Duodenal mucosa (tissue), 2 donors: Measurements from ENCODE around the gene SACM1L.

Experiments used
- H3K27ac ChIP-seq: one replicate; pipeline ENCODE4 v1.7.0; 2013; ENCODE audit warnings: low read depth, low read length
- H3K27me3 ChIP-seq, 2 donors: one replicate each; pipeline ENCODE4 v1.7.0; 2013; ENCODE audit warnings: low read length in 2 of 2, control low read depth in 1 of 2; ENCODE audit not compliant: insufficient read depth in 2 of 2, control insufficient read depth in 1 of 2
- H3K36me3 ChIP-seq, 2 donors: one replicate each; pipeline ENCODE4 v1.7.0; 2013; ENCODE audit warnings: low read length in 2 of 2, control low read depth in 1 of 2; ENCODE audit not compliant: insufficient read depth in 2 of 2, control insufficient read depth in 1 of 2
- H3K4me1 ChIP-seq, 2 donors: one replicate each; pipeline ENCODE4 v1.7.0; 2013; ENCODE audit warnings: low read length in 2 of 2, control low read depth in 1 of 2; ENCODE audit not compliant: insufficient read depth in 2 of 2, control insufficient read depth in 1 of 2
- H3K4me3 ChIP-seq, 2 donors: one replicate each; pipeline ENCODE4 v1.7.0; 2013; ENCODE audit warnings: low read length in 2 of 2, low read depth in 1 of 2
- H3K9ac ChIP-seq, 2 donors: one replicate each; pipeline ENCODE4 v1.7.0; 2013; ENCODE audit warnings: low read length in 2 of 2, low read depth in 1 of 2
- H3K9me3 ChIP-seq, 2 donors: one replicate each; pipeline ENCODE4 v1.7.0; 2013; ENCODE audit warnings: low read length in 2 of 2, control low read depth in 1 of 2; ENCODE audit not compliant: control insufficient read depth in 1 of 2

SACM1L gene

DNA sequence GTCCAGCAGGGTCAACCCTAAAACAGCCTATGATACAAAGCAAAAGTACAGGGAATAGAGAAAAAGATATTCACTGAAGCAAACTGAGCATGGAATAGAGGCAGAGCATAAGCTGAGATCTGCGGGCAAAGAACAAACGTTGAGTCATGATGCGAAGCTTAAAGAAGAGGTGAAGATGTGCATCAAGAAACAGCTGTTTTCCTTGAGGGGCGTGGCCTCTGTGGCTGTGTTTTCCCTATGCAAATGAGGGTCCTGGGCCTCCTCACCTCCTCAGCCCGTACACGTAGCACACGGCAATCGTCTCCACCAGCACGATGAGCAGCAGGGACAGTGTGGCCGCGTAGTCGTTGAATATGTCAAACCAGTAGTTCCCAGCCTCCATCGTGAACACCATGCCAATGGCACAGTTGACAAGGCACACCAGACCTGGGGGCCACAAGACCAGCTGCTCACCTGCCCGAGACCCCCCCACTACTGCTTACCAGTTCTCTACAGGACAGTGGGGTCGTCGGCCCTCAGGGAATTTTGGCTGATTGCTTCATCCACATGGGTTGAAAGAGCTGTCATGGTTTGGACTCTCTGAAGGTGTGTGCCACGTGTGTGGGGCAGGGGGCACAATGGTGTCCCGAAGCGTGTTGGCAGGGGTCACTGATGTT lies 73.6 kb downstream of the SACM1L start:
- H3K9ac ChIP-seq = no peak overlapping the region
- peaks cover 0 to 4% of the 10 kb centered on the region in 2 donors for H3K4me1 ChIP-seq
- H3K36me3 ChIP-seq = peaks cover 0 to 18% of the 10 kb centered on the region in 2 donors
- no peak overlapping the region for H3K27ac ChIP-seq
- H3K4me3 ChIP-seq = no peak overlapping the region
- H3K27me3 ChIP-seq = no peaks in the 10 kb centered on the region
- no peaks in the 10 kb centered on the region for H3K9me3 ChIP-seq

DNA sequence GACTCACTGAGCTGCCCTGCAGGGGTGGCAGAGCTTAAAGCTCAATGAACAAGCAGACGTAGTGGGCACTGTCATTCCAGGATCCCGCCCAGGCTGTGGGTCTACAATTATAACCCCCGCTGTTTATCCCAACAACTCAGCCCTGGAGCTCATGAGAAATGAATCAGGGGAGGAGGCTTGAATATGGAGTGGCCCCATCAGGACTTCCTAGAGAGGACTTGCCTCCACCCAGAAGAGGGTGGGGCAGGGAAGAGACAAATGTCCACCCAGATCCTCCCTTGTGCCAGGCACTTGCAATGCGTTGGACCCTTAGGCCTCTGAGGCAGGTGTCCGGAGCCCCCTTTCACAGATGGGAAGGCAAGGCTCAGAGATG lies 74.1 kb downstream of the SACM1L start:
- Histone ChIP-seq H3K27me3 (no peaks in the 10 kb centered on the region), H3K4me3 (no peak overlapping the region), H3K9ac (no peak overlapping the region), H3K4me1 (peaks cover 0 to 4% of the 10 kb centered on the region in 2 donors), H3K27ac (no peak overlapping the region), H3K9me3 (no peaks in the 10 kb centered on the region), H3K36me3 (peaks cover 0 to 14% of the 10 kb centered on the region in 2 donors)

DNA sequence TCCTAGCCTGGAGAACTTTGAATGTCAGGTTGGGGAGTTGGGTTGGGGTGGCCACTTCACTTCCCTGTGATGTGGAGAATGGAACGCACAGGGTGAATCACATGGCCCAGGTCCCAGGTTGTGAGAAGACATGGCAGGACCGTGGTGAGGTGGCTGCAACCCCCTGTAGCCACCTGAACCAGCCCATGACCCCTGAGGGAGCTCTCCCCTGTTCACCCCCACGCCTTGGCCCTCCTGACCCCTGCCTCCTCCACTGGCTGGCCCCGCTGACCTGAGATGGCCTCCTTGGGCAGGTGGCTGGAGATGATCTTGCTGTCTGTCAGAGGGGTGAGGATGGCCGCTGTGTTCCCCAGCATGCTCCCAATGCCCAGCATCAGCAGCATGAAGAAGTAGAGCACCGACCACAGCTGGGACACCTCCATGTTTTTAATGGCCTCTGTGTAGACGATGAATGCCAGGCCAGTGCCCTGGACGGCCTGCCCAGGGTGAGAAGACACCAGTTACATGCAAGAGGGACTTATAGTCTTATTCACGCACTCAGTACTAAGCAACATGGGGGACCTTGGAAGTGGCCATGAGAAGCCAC lies 76.2 kb downstream of the SACM1L start:
- Histone ChIP-seq H3K27me3 (no peaks in the 10 kb centered on the region), H3K36me3 (peaks cover 0 to 11% of the 10 kb centered on the region in 2 donors)

DNA sequence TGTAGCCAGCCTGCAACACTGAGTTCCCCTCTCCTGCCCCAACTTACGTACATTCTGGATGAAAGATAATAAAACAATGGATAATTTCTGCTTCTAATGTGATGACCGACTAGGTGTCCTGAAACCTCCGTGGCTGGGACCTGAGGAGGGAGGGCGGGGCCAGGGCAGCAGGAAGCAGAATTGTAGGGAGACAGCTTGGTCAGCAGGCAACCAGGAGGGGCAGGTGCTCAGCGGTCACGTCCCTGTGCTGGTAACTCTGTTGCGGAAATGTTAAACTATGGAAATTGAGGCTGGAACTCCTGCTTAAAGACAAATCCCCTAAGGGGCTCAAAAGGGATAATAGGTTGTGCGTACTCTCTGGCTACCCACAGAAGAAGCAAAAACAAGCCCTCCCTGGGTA lies 76.8 kb downstream of the SACM1L start:
- no peak overlapping the region for H3K27ac ChIP-seq
- no peak overlapping the region for H3K9ac ChIP-seq
- H3K4me3 ChIP-seq = no peak overlapping the region
- H3K9me3 ChIP-seq = no peaks in the 10 kb centered on the region
- H3K36me3 ChIP-seq = peaks cover 0 to 12% of the 10 kb centered on the region in 2 donors
- H3K27me3 ChIP-seq = no peaks in the 10 kb centered on the region
- peaks cover 0 to 4% of the 10 kb centered on the region in 2 donors for H3K4me1 ChIP-seq

More for the DNA sequence above, 76.2 kb downstream of the SACM1L start:
- Histone ChIP-seq H3K4me3 (no peak overlapping the region), H3K9me3 (no peaks in the 10 kb centered on the region), H3K4me1 (peaks cover 0 to 4% of the 10 kb centered on the region in 2 donors), H3K27ac (no peak overlapping the region), H3K9ac (no peak overlapping the region)

DNA sequence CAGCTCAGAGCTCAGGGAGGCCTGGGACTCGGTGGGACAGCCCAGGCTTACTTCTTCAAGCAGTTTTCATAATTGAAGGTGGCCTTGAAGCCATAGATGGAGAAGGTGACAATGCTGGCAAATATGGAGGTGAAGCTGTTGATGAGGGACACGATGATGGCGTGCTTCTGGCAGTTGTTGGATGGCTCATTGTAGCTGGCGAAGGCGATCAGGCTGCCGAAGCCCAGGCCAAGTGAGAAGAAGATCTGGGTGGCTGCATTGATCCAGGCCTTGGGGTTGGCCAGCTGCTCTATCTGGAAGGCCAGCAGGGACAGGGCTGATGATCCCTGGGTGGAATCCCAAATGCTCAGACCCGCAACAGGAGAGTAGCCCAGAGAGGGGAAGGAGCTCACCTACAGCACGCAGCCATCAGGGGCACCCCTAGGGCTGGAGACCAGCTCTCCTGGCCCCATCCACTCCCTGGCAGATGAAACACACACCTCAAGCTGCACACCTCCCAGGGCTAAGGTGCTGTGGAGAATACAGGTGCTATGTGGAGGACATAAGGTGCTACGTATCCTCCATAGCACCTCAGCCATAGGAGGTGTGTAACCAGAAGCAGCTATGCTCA lies 82.1 kb downstream of the SACM1L start:
- H3K27me3 ChIP-seq = no peaks in the 10 kb centered on the region
- peaks cover 0 to 8% of the 10 kb centered on the region in 2 donors for H3K36me3 ChIP-seq
- no peaks in the 10 kb centered on the region for H3K9me3 ChIP-seq
- peaks cover 41 to 42% of the 10 kb centered on the region in 2 donors for H3K4me1 ChIP-seq
- no peak overlapping the region for H3K9ac ChIP-seq
- no peak overlapping the region for H3K4me3 ChIP-seq
- no peak overlapping the region for H3K27ac ChIP-seq

DNA sequence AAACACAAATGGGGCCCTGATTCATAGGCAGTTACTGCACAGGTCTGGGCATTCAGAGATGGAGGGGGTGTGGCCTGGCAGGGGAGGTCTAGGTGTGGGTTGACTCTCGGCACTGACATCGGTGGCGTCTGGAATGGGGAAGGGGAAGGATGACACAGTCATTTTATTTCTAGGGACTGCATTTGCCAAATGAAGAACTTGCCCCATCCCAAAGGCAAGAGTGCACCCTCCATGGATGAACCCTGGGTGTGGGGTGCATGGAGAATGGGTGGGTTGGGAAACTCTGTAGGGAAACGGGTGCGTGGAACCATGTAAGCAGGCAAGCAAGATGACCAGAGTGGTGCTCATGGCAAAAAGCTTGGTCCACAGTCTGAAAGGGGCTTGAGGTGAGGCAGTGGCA lies 82.6 kb downstream of the SACM1L start:
- H3K4me3 ChIP-seq = no peak overlapping the region
- H3K36me3 ChIP-seq = peaks cover 0 to 8% of the 10 kb centered on the region in 2 donors
- no peak overlapping the region for H3K9ac ChIP-seq
- H3K4me1 ChIP-seq = peaks cover 47% of the 10 kb centered on the region in 2 donors
- H3K27ac ChIP-seq = no peak overlapping the region
- no peaks in the 10 kb centered on the region for H3K9me3 ChIP-seq
- H3K27me3 ChIP-seq = no peaks in the 10 kb centered on the region

DNA sequence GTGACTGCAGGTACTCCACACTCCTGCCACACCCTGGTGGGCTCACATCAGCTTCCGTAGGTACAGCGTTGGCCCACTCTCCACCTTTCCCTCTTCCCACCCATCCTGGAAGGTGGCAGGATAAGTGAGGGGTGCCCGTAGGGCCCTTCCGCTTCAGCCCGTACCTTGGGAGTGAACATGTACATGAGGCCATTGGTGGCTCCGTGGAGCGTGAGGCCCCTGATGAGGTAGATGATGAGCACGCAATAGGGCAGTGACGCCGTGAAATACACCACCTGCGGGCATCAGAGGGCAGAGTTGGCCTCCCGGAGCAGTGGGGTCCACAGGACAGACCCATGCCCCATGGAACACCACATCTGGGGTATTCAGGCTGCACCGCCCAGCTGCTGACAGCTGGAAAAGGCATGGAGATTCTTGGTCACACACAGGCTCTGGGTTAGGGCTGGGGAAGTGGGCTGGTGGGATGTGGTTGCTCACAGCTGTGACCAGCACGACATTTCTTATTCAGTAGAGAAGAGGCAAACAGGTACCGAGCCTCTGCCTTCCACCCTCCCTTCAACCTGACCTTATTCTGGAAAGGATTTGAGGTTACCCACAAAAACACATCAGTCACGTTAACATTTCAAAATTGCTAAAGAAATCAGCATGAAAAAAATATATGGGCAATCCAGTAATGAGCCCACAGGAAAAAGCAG lies 83.3 kb downstream of the SACM1L start:
- Histone ChIP-seq H3K4me1 (peaks cover 53 to 54% of the 10 kb centered on the region in 2 donors), H3K27ac (no peak overlapping the region), H3K4me3 (no peak overlapping the region), H3K36me3 (peaks cover 0 to 8% of the 10 kb centered on the region in 2 donors), H3K9ac (no peak overlapping the region), H3K9me3 (no peaks in the 10 kb centered on the region), H3K27me3 (no peaks in the 10 kb centered on the region)

DNA sequence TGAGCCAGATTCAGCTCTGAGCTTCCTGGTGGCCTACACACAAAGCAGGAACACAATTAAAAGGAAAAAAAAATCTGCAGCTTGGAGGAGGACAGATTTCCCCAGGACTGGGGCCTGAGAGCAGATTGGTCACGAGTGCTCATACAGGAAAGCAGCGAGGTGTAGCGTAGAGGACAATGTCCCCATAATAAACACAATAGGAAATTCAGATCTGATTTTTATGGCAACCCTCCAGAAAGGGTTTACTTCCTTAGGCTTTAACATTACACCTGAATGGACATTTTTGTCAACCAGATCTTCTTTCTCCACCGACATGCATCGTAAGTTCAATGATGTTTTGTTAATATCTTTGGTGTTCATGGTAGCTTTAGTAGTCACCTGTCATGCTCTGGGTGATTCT lies 83.9 kb downstream of the SACM1L start:
- Histone ChIP-seq H3K4me3 (no peak overlapping the region), H3K9me3 (no peaks in the 10 kb centered on the region), H3K9ac (no peak overlapping the region), H3K36me3 (peaks cover 0 to 8% of the 10 kb centered on the region in 2 donors), H3K27me3 (no peaks in the 10 kb centered on the region), H3K27ac (no peak overlapping the region), H3K4me1 (peaks cover 59 to 60% of the 10 kb centered on the region in 2 donors)

DNA sequence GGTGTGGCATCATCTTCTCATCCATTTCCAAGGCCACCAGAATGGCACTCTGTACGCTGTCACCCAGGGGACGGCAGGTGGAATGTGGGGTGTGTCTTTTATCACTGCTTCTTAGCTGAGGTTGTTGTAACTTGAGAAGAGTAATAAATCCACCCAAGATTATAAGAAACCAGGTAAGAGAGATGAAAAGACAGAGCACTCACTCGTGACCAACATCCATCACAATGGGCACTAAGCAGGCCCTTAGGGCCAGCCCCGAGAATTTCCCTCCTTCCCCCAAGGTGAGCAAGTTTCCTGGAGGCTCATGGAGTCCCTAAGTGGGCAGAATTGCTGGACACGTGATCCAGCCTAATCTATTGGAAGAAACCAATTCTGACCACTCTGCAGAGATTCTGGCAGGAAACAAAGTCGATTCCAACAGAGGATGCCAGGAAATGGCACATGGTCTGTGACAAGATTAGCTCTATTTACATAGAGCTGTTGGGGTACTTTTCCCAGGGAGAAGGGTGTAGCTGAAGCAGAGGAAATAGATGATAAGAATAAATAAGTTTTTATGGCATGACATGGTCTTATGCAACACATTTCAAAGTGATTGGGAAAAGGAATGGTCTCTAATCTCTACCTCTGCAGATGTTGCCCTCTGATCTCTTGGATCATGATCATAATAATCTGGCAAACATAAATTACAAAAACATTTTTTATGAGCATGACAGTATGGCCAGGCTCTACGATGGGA lies 84.7 kb downstream of the SACM1L start:
- Histone ChIP-seq H3K4me3 (peak overlapping the region in 1 of 2 donors; percentile 8), H3K9ac (no peak overlapping the region), H3K27ac (no peak overlapping the region), H3K36me3 (peaks cover 0 to 8% of the 10 kb centered on the region in 2 donors), H3K27me3 (no peaks in the 10 kb centered on the region), H3K9me3 (no peaks in the 10 kb centered on the region), H3K4me1 (peaks cover 67 to 68% of the 10 kb centered on the region in 2 donors)
